B cell (primary cell): ENCODE results near the gene FHIT.

Experiments used
- EZH2 ChIP-seq: IDR thresholded peaks from 2 replicates; pipeline ENCODE4 v1.6.1; 2012; ENCODE audit warnings: borderline replicate concordance, low read depth, mild to moderate bottlenecking, moderate library complexity, low read length; ENCODE audit not compliant: insufficient read depth, poor library complexity, severe bottlenecking
- TF ChIP-seq, protein P1 (sequence below): fragments of 200-600 bp; IDR thresholded peaks from one replicate; pipeline ENCODE4 v1.8.0; 2022; ENCODE audit warnings: antibody characterized with exemption, mild to moderate bottlenecking

DNA sequence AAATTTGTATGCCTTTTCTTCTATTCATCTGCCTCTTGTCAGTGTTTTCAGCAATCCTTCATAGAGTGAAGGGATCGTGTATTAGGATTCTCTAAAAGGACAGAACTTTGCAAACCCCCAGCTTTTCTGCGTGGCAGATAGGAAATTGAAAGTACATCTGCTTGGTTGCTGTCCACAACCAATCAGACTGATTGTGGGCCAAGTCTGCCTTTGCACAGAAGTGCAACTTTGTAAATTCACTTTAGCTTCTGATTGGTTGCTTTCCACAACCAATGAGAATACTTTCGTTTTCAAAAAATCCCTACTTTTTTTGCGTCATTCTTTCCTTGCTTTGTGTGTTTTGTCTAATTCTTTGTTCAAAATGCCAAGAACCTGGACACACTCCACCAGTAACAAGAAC lies 847.4 kb downstream of the FHIT start:
- TF ChIP-seq EZH2, result no peak
- TF ChIP-seq, protein P1, sequence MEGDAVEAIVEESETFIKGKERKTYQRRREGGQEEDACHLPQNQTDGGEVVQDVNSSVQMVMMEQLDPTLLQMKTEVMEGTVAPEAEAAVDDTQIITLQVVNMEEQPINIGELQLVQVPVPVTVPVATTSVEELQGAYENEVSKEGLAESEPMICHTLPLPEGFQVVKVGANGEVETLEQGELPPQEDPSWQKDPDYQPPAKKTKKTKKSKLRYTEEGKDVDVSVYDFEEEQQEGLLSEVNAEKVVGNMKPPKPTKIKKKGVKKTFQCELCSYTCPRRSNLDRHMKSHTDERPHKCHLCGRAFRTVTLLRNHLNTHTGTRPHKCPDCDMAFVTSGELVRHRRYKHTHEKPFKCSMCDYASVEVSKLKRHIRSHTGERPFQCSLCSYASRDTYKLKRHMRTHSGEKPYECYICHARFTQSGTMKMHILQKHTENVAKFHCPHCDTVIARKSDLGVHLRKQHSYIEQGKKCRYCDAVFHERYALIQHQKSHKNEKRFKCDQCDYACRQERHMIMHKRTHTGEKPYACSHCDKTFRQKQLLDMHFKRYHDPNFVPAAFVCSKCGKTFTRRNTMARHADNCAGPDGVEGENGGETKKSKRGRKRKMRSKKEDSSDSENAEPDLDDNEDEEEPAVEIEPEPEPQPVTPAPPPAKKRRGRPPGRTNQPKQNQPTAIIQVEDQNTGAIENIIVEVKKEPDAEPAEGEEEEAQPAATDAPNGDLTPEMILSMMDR, result no peak
